HUES48 (cell line): ENCODE results near the gene SERPINA6.
"Not testable (repeated sequence)": the region's sequence is repeated elsewhere in the genome, so short reads cannot be mapped to it uniquely, and the experiment has no call there.

Experiments
- H3K27ac ChIP-seq: one replicate; pipeline ENCODE4 v1.7.0; 2013; ENCODE audit warnings: low read depth, low read length, inconsistent platforms
- H3K27me3 ChIP-seq: 2 replicates; pipeline ENCODE4 v1.6.1; 2013; ENCODE audit warnings: mild to moderate bottlenecking, low read length; ENCODE audit not compliant: control insufficient read depth, insufficient read depth
- H3K36me3 ChIP-seq: 2 replicates; pipeline ENCODE4 v1.6.1; 2013; ENCODE audit warnings: low read length; ENCODE audit not compliant: control insufficient read depth, insufficient read depth
- H3K4me1 ChIP-seq: 2 replicates; pipeline ENCODE4 v1.6.1; 2013; ENCODE audit warnings: mild to moderate bottlenecking, low read length; ENCODE audit not compliant: control insufficient read depth, insufficient read depth
- H3K4me3 ChIP-seq: 2 replicates; pipeline ENCODE4 v1.5.1; 2013; ENCODE audit warnings: mild to moderate bottlenecking, low read depth, low read length
- H3K9ac ChIP-seq: 2 replicates; pipeline ENCODE4 v1.6.1; 2013; ENCODE audit warnings: mild to moderate bottlenecking, low read depth, low read length, moderate library complexity
- H3K9me3 ChIP-seq: 2 replicates; pipeline ENCODE4 v1.6.1; 2013; ENCODE audit warnings: low read length; ENCODE audit not compliant: control insufficient read depth, insufficient read depth

Gene SERPINA6

DNA sequence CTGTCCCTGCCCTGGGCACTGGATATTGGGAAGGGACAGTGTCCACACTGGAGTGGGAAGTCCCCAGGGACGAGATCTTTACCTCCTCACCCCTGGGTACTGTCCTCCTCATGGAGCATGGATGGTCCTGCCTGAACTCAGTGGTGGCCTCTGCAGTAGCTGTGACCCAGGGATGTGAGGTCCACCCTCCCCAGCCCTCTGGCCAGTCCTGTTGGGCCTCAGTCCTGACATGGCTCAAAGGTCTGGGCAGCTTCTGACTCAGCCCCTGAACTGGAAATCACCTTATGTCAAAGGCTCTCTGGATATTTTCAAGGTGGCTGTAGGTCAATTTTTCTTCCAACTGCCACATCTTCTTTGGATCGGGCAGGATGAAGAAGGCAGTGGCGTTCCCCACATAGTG lies 40.9 kb upstream of the SERPINA6 start:
- Histone ChIP-seq H3K9ac (no peak overlapping the region), H3K27me3 (no peaks in the 10 kb centered on the region), H3K4me3 (no peak overlapping the region), H3K36me3 (no peaks in the 10 kb centered on the region), H3K4me1 (no peaks in the 10 kb centered on the region), H3K9me3 (no peaks in the 10 kb centered on the region), H3K27ac (no peak overlapping the region)

DNA sequence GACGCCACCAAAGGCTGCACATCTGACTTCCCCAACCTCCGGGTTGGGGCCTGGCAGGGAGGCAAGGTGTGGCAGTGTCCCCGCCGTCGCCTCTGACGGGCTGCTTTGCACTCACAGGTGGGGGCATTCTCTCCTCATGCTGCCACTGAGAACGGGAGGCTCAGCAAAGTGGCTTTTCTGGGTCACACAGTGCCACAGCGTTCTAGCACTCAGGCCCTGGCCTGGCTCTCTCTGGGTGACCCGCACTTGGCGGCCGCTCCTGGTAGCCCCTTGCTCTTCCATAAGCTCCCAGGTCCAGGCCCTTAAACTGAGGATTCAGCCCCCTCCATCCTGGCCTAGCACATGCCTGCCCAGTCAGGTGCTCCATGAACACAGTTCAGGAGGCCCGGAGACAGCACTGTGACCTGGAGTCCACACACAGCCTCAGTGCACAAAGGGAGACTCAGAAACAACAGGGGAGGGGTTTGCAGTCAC lies 40.1 kb upstream of the SERPINA6 start:
- Histone ChIP-seq H3K9ac (no peak overlapping the region), H3K27me3 (no peaks in the 10 kb centered on the region), H3K36me3 (no peaks in the 10 kb centered on the region), H3K4me3 (no peak overlapping the region), H3K9me3 (no peaks in the 10 kb centered on the region), H3K27ac (no peak overlapping the region), H3K4me1 (no peaks in the 10 kb centered on the region)

DNA sequence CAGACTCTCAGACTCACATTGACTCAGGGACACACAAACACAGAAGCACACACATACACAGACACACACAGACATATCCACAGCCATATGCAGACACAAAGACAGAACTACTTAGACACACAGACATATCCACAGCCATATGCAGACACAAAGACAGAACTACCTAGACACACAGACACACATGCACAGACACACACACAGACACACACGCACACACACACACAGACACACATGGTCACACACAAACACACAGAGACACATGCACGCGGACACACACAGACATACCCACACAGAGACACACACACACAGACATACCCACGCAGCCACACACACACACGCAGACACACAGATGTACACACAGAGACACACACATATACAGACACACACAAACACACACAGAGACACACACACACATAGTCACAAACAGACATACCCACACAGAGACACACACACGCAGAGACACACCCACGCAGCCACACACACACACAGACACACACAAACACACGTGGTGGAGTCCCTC lies 39.5 kb upstream of the SERPINA6 start:
- no peaks in the 10 kb centered on the region for H3K4me1 ChIP-seq
- no peaks in the 10 kb centered on the region for H3K36me3 ChIP-seq
- no peak overlapping the region for H3K4me3 ChIP-seq
- H3K27ac ChIP-seq: no peak overlapping the region
- H3K9ac ChIP-seq: no peak overlapping the region
- H3K27me3 ChIP-seq: no peaks in the 10 kb centered on the region
- no peaks in the 10 kb centered on the region for H3K9me3 ChIP-seq

DNA sequence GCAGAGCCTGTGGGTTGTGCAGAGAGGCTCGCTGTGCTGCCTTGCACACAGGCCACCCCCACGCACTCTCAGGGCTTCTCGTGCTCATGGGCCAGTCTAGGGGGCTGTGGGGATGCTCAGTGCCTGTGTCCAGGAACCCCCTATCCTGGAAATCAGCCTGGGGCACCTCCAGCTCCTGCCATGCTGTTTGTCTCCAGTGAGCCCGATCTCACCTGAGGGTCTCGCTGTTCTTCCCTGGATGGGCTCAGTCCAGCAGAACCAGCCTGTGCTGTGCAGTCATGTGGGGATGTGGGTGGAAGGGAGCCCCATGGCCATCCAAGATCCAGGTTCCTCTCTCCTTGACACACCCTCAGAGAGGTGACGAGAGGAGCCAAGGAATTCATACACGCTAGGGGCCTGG lies 38.5 kb upstream of the SERPINA6 start:
- Histone ChIP-seq H3K27ac (no peak overlapping the region), H3K9ac (no peak overlapping the region), H3K27me3 (no peaks in the 10 kb centered on the region), H3K4me3 (no peak overlapping the region), H3K36me3 (no peaks in the 10 kb centered on the region), H3K4me1 (peaks cover 7% of the 10 kb centered on the region; the same call in 1 of the 2 replicates), H3K9me3 (no peaks in the 10 kb centered on the region)

DNA sequence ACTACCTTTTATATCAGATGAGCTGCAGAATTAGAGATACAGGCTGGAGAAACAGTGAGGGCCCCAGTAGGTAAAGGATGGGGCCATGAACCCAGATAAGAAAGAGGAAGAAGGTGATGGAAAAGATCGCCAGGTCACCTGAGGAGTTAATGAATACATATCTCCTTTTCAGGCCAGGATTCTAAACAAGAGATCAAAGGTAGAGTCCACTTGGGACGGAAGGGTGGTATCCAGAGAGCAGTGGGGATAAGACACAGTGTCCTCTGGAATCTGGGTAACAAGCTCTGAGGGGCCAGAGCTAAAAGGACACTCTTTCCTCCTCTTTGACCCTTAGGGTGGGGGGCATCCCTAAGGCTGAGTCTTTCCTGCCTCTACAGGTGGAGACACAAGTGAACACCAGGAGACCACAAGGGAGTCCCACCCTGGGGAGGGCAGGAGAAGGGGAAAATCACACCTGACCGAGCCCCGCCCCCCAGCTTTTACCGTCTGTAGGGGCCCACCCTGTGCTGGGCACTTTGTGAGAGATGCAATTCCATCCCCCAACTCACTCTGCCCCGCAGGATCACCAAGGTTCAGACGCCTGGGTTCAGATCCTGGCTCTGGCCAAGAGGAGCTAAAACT lies 37.9 kb upstream of the SERPINA6 start:
- Histone ChIP-seq H3K9ac (no peak overlapping the region), H3K9me3 (no peaks in the 10 kb centered on the region), H3K27me3 (no peaks in the 10 kb centered on the region), H3K27ac (no peak overlapping the region), H3K4me1 (peaks cover 7% of the 10 kb centered on the region; the same call in 1 of the 2 replicates), H3K36me3 (no peaks in the 10 kb centered on the region), H3K4me3 (no peak overlapping the region)

DNA sequence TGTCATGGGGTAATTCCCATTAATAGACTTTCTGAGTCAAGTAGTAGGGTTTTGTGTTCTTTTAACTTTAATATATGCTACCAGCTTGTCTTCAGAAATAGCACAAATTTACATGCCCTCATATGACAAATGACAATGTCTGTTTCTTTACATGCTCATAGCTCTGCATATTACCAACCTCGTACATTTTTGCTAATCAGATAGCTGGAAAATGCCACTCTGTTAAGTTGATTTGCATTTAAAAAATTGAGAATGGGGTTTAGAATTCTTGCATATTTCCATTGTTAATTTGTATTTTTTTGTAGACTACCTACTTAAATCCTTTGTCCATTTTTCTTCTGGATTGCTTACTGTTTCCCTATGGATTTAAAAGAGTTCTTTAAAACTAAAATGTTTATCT lies 34.0 kb upstream of the SERPINA6 start:
- peaks cover 7% of the 10 kb centered on the region; the same call in 1 of the 2 replicates for H3K4me1 ChIP-seq
- 0 out of 2 replicates have a peak, but pooled peaks cover 3% of the 10 kb centered on the region for H3K9me3 ChIP-seq
- no peak overlapping the region for H3K9ac ChIP-seq

DNA sequence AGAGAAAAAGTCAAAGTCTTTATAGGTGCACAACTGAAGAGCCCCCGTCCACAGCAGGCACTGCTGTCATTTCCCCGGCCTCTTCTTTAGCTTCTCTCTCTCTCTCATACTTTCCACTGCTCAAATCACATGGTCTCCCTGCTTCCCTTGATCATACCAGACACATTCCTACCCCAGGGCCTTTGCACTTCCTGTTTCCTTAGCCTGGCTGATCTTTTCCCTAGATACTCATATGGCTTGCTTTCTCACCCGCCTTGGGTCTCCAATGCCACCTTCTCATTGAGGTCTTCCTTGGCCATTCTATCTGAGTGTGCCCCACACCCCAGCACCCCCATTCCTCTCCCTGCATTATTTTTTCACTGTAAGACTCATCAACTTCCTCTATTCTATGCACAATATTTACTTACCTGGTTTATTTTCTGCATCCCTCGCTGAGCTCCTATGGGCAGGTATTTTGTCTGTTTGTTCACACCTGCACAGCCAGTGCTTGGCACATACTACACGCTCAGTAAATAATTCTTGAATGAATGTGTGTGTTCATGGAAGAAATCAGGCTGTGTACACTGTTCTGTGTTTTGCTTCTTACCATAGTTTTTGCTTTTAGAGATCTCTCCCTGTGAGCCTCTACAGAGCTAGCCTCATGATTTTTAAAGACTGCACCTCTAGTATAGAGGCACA lies 33.4 kb upstream of the SERPINA6 start:
- Histone ChIP-seq H3K9ac (no peak overlapping the region), H3K36me3 (no peaks in the 10 kb centered on the region)

More for the DNA sequence above, 34.0 kb upstream of the SERPINA6 start:
- Histone ChIP-seq H3K4me3 (no peak overlapping the region), H3K27ac (no peak overlapping the region), H3K27me3 (no peaks in the 10 kb centered on the region), H3K36me3 (no peaks in the 10 kb centered on the region)

DNA sequence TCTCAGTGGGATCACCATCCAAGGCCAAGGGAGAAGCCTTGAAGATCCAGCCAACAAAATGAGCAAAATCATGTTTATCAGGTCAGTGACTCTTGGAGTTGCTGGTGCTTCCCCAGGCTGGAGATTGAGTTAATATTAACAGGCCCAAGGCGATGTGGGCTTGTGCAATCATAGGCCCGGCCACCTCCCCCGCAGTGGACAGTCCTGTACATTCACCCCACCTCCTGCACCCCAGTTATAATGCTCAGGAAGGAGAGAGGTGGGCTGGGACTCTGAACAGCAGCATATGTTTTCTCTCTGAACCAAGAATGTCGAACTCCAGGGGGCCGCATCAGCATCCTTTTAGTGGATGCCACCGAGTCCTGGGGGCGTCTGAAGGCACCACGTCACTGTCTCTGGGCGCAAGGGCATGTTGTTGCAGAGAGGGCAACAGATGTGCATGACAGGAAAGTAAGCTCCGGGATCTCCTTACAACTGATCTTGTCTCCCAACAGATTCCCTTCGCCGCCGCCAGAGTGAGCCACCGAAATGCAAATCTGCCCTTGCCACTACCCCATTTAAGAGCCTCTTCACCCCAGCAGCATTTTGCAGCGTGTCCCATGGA lies 32.2 kb upstream of the SERPINA6 start:
- no peak overlapping the region for H3K27ac ChIP-seq
- no peak overlapping the region for H3K4me3 ChIP-seq
- no peak overlapping the region for H3K9ac ChIP-seq
- no peaks in the 10 kb centered on the region for H3K36me3 ChIP-seq
- peaks cover 7% of the 10 kb centered on the region; the same call in 1 of the 2 replicates for H3K4me1 ChIP-seq
- no peaks in the 10 kb centered on the region for H3K27me3 ChIP-seq
- H3K9me3 ChIP-seq: 0 out of 2 replicates have a peak, but pooled peaks cover 3% of the 10 kb centered on the region

More for the DNA sequence above, 33.4 kb upstream of the SERPINA6 start:
- H3K4me3 ChIP-seq: no peak overlapping the region
- H3K27ac ChIP-seq: no peak overlapping the region
- H3K27me3 ChIP-seq: no peaks in the 10 kb centered on the region
- 0 out of 2 replicates have a peak, but pooled peaks cover 3% of the 10 kb centered on the region for H3K9me3 ChIP-seq
- H3K4me1 ChIP-seq: peaks cover 7% of the 10 kb centered on the region; the same call in 1 of the 2 replicates

DNA sequence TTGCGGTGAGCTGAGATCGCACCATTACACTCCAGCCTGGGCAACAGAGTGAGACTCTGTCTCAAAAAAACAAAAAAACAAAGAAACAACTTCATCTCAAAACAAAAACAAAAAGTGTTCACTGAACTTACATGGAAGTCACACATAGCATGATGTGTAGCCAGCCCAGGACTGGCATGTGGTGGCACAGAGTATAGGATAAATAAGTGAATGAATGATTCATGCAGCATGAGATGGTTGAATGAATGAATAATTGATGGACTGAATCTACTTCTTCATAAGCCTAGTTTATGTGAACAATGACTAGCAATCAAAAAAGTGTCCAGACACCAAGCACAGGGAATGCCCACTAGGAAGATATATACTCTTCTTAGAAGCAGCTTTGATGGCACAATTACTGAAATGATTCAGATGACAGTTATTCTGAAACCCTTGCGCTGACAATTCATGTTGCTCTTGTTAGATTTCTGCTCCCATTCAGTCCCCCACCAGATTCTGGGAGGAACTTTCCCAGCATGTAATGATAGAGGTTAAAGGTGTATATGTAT lies 31.6 kb upstream of the SERPINA6 start:
- H3K4me1 ChIP-seq: peaks cover 7% of the 10 kb centered on the region; the same call in 1 of the 2 replicates
- H3K36me3 ChIP-seq: no peaks in the 10 kb centered on the region
- 0 out of 2 replicates have a peak, but pooled peaks cover 3% of the 10 kb centered on the region for H3K9me3 ChIP-seq
- H3K27me3 ChIP-seq: no peaks in the 10 kb centered on the region
- no peak overlapping the region for H3K9ac ChIP-seq
- no peak overlapping the region for H3K4me3 ChIP-seq
- H3K27ac ChIP-seq: no peak overlapping the region

DNA sequence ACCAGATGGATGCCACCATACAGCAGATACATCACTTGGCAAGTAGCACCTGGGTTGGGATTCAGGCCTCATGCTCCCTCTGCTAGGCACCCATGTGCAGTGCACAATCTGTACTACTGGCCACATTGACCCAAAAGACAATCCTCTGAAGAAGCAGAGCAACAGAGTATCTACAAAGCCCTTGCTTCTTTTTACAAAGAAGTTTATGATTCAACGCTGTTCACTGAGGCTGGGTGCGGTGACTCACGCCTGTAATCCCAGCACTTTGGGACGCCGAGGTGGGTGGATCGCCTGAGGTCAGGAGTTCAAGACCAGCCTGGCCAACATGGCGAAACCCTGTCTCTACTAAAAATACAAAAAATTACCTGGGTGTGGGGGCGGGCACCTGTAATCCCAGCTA lies 31.1 kb upstream of the SERPINA6 start:
- not testable (repeated sequence) for H3K9ac ChIP-seq, H3K4me3 ChIP-seq, H3K27me3 ChIP-seq, H3K27ac ChIP-seq, H3K9me3 ChIP-seq, H3K36me3 ChIP-seq, H3K4me1 ChIP-seq
